ENCODE data around the gene ANKS3.

The ANKS3 gene

DNA sequence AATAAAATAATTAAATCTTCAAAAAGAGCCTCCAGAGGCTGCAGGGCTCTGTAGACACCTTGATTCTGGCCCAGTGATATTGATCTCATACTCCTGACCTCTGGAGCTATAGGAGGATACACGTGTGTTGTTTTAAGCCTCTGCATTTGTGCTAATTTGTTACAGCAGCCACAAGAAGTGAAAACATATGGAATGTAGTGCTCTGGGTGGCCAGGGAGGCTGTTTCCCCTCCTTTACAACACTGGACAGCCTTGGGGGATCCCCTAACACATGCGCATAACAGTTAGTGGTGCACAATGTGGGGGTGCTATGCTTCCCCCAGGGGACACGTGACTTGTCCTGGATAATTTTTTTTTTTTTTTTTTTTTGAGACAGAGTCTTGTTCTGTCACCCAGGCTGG is 37.6 kb upstream of the ANKS3 start:
- no peak for TF ChIP-seq TEAD4 (IDR thresholded peaks at IDR 0.05)
- TF ChIP-seq, protein P1, sequence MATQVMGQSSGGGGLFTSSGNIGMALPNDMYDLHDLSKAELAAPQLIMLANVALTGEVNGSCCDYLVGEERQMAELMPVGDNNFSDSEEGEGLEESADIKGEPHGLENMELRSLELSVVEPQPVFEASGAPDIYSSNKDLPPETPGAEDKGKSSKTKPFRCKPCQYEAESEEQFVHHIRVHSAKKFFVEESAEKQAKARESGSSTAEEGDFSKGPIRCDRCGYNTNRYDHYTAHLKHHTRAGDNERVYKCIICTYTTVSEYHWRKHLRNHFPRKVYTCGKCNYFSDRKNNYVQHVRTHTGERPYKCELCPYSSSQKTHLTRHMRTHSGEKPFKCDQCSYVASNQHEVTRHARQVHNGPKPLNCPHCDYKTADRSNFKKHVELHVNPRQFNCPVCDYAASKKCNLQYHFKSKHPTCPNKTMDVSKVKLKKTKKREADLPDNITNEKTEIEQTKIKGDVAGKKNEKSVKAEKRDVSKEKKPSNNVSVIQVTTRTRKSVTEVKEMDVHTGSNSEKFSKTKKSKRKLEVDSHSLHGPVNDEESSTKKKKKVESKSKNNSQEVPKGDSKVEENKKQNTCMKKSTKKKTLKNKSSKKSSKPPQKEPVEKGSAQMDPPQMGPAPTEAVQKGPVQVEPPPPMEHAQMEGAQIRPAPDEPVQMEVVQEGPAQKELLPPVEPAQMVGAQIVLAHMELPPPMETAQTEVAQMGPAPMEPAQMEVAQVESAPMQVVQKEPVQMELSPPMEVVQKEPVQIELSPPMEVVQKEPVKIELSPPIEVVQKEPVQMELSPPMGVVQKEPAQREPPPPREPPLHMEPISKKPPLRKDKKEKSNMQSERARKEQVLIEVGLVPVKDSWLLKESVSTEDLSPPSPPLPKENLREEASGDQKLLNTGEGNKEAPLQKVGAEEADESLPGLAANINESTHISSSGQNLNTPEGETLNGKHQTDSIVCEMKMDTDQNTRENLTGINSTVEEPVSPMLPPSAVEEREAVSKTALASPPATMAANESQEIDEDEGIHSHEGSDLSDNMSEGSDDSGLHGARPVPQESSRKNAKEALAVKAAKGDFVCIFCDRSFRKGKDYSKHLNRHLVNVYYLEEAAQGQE (IDR thresholded peaks at IDR 0.05; ENCODE audit: low read depth), result no peak
- TF ChIP-seq, protein P2, sequence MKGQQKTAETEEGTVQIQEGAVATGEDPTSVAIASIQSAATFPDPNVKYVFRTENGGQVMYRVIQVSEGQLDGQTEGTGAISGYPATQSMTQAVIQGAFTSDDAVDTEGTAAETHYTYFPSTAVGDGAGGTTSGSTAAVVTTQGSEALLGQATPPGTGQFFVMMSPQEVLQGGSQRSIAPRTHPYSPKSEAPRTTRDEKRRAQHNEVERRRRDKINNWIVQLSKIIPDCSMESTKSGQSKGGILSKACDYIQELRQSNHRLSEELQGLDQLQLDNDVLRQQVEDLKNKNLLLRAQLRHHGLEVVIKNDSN (IDR thresholded peaks at IDR 0.05), result peak; percentile 39; the same call in 1 of the 2 replicates

DNA sequence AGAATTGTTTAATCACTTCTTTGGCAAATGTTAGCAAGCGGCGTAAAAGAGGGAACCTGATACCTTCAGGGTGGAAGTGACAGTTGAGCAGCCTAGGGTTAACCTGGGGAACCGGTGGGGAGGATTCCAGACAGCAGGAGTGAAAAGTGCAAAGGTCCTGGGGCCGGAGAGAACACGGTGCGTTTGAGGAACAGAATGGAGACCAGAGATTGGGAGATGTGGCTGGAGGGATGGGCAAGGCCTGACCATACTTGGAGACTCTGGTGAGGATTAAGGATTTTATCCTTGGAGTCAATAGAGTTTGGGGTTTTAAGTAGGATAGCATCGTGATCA is 35.2 kb upstream of the ANKS3 start:
- TF ChIP-seq, protein P2 (IDR thresholded peaks at IDR 0.05), result no peak
- TF ChIP-seq TEAD4 (IDR thresholded peaks at IDR 0.05), result no peak
- 0 out of 2 replicates have a peak, but pooled peaks have one; percentile 2 for TF ChIP-seq TCF12 (IDR thresholded peaks at IDR 0.05; ENCODE audit: low read depth)
- TF ChIP-seq EGR1 (IDR thresholded peaks at IDR 0.05), result no peak
- no peak for TF ChIP-seq TAF1 (IDR thresholded peaks at IDR 0.05; ENCODE audit: low read depth)
- no peak for TF ChIP-seq EP300 (IDR thresholded peaks at IDR 0.05; ENCODE audit: borderline replicate concordance)

DNA sequence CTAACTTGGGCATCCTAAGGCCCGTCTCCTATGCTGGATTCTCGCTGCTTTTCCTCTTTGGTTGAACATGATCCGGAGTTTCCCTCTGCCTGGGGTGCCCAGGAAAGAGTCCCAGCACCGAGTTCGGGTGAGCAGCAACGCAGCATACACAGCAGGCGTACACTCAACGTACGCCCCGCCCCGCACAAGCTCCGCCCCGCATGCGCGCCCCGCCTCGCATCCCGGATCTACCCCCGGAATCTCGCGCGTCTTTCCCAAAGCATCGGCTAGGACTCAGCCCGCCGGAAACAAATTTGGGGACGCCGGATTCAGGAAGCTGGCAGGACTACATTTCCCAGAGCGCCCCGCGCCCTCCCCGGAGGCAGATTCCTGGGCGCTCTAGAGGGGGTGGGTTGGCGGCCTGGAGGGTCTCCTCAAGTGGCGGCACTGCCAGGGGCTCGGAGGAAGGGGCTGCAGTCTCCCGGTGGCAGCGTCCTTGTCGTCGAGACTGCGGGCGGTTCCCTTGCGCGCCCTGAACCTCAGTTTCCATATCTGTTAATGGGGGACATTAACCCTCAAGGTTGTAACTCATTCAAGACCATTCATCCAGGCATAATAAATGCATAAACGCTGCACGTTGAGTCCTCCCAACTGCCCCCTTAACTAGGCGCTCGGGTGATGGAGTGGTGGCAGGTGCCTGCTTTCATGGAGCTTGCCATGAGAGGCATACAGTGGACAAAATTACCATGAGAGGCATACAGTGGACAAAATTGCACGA is 34.7 kb upstream of the ANKS3 start:
- no peak for TF ChIP-seq CREB1 (IDR thresholded peaks at IDR 0.05; ENCODE audit: low read depth)
- TF ChIP-seq ZBTB7A (IDR thresholded peaks at IDR 0.05; ENCODE audit: low read depth), result peak; percentile 76
- TF ChIP-seq, protein P3, sequence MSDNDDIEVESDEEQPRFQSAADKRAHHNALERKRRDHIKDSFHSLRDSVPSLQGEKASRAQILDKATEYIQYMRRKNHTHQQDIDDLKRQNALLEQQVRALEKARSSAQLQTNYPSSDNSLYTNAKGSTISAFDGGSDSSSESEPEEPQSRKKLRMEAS (IDR thresholded peaks at IDR 0.05), result peak; percentile 52
- peak; percentile 22; the same call in 1 of the 2 replicates for TF ChIP-seq TEAD4 (IDR thresholded peaks at IDR 0.05)

DNA sequence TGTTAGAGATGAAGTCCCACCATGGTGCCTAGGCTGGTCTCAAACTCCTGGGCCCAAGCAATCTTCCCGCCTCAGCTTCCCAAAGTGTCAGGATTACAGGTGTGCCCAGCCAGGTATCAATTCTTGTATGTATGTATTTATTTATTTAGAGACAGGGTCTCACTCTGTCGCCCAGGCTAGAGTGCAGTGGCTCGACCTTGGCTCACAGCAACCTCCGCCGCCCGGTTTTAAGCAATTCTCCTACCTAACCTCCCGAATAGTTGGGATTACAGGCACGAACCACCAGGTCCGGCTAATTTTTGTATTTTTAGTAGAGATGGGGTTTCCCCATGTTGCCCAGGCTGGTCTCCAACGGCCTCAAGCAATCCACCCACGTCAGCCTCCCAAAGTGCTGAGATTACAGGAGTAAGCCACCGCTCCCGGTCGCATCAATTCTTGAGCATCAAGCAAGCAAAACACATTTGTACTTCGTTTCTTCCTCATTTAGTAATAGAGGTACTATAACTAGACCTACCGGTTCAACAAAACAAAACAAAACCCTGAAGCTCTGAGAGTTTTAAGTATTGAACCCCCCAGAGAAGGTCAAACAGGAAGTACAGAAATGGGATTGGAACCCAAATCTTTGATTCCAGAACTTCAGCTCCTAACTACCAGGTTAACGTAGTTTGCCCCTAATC is 33.9 kb upstream of the ANKS3 start:
- TF ChIP-seq TCF12 (IDR thresholded peaks at IDR 0.05; ENCODE audit: low read depth), result no peak
- TF ChIP-seq, protein P1 (IDR thresholded peaks at IDR 0.05; ENCODE audit: low read depth), result no peak
- TF ChIP-seq EP300 (IDR thresholded peaks at IDR 0.05; ENCODE audit: borderline replicate concordance), result no peak
- no peak for TF ChIP-seq NFIC (IDR thresholded peaks at IDR 0.05)
- TF ChIP-seq, protein P2 (IDR thresholded peaks at IDR 0.05), result no peak
- TF ChIP-seq TEAD4 (IDR thresholded peaks at IDR 0.05), result no peak
- no peak for TF ChIP-seq EGR1 (IDR thresholded peaks at IDR 0.05)
- no peak for TF ChIP-seq FOXM1 (IDR thresholded peaks at IDR 0.05; ENCODE audit: borderline replicate concordance, low read depth)
- TF ChIP-seq, protein P3 (IDR thresholded peaks at IDR 0.05), result no peak
- TF ChIP-seq CEBPB (IDR thresholded peaks at IDR 0.05), result no peak
- no peak for TF ChIP-seq TAF1 (IDR thresholded peaks at IDR 0.05; ENCODE audit: low read depth)
- TF ChIP-seq CREB1 (IDR thresholded peaks at IDR 0.05; ENCODE audit: low read depth), result no peak
- TF ChIP-seq ZBTB7A (IDR thresholded peaks at IDR 0.05; ENCODE audit: low read depth), result no peak
- no peak for TF ChIP-seq YY1 (IDR thresholded peaks at IDR 0.05; ENCODE audit: low read depth)

DNA sequence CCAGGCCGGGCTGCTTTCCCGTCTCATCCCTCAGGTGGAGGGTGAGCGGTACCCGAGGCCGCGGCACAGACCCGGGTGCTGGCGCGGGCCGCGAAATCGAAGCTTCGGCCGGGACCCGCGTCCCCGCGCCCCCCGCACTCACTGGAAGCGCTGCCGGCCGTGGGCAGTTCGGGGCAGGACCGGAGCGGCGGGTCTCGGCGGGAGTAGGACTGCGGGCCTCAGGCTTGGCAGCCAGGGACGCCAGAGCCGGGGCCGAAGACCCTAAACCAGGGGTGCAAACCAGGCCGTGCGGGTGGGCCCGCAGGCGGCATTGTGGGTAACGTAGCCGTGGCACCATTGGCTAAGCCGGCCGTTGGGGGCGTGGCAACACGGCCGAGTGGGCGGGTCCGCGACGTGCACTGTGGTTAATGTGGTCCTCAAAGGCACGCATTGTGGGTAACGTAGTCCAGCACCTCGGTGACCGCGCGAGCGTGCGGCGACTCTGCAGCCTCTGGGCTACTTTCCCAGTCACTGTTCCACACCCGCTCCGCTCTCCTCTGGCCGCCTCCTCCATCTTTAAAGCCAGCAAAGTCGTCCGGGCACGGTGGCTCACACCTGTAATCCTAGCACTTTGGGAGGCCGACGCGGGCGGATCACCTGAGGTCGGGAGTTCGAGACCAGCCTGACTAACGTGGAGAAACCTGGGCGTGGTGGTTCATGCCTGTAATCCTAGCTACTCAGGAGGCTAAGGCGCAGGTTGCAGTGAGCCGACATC is 33.0 kb upstream of the ANKS3 start, which contains the start of gene ZNF500:
ZNF500 (minus strand) TSS at position 288 of the 754 bp plus-strand sequence. CDS start 1,184 bp downstream, outside the sequence.
- TF ChIP-seq TCF12 (IDR thresholded peaks at IDR 0.05; ENCODE audit: low read depth) (peak; percentile 52; the same call in 1 of the 2 replicates), ZBTB7A (IDR thresholded peaks at IDR 0.05; ENCODE audit: low read depth) (peak; percentile 98), YY1 (IDR thresholded peaks at IDR 0.05; ENCODE audit: low read depth) (peak; percentile 60), CREB1 (IDR thresholded peaks at IDR 0.05; ENCODE audit: low read depth) (0 out of 2 replicates have a peak, but pooled peaks have one; percentile 34), NFIC (IDR thresholded peaks at IDR 0.05) (no peak; the same call in 1 of the 2 replicates), TEAD4 (IDR thresholded peaks at IDR 0.05) (no peak), EGR1 (IDR thresholded peaks at IDR 0.05) (peak; percentile 59), TAF1 (IDR thresholded peaks at IDR 0.05; ENCODE audit: low read depth) (peak; percentile 79; the same call in 1 of the 2 replicates)
- TF ChIP-seq, protein P3 (IDR thresholded peaks at IDR 0.05), result peak; percentile 77
- TF ChIP-seq, protein P2 (IDR thresholded peaks at IDR 0.05), result no peak
